AG09319 (cell line): Measurements from ENCODE around the gene KIF4A.
"Not testable (repeated sequence)": the region's sequence is repeated elsewhere in the genome, so short reads cannot be mapped to it uniquely, and the experiment has no call there.

ENCODE experiments used
- DNase-seq: peaks from one replicate; pipeline ENCODE4 v3.0.0-alpha.2; 2010; ENCODE audit warnings: low read depth; ENCODE audit errors: extremely low read depth
- CTCF ChIP-seq: IDR thresholded peaks from 2 replicates; pipeline ENCODE4 v1.5.1; 2011; ENCODE audit warnings: low read depth, mild to moderate bottlenecking, inconsistent platforms, low read length, moderate library complexity

Gene KIF4A

GRCh38 chrX:70289793-70290770 is at the start of gene KIF4A, which contains the start of gene PDZD11:
Gene KIF4A (plus strand): TSS chrX:70290104. CDS start chrX:70290459, 355 bp downstream.
Gene PDZD11 (minus strand): TSS chrX:70289927. CDS start chrX:70289341, 586 bp downstream.
- TF ChIP-seq CTCF, result no peak

GRCh38 chrX:70240751-70241150 is 49.2 kb upstream of the KIF4A start:
- no peak for TF ChIP-seq CTCF
- DNase-seq, result no peak

More at GRCh38 chrX:70289793-70290770, at the start of gene KIF4A, which contains the start of gene PDZD11:
- DNase-seq, result peak; percentile 50

- TF ChIP-seq CTCF, result no peak
- DNase-seq, result no peak
These were observed 48.4 kb upstream of the KIF4A start for GRCh38 chrX:70241501-70241900.

- DNase-seq, result not testable (repeated sequence)
These were observed 46.3 kb upstream of the KIF4A start for GRCh38 chrX:70243601-70244000.

GRCh38 chrX:70244881-70245280 is 45.0 kb upstream of the KIF4A start:
- DNase-seq, result no peak
- TF ChIP-seq CTCF, result no peak

- no peak for TF ChIP-seq CTCF
- no peak for DNase-seq
These were observed 42.7 kb upstream of the KIF4A start for GRCh38 chrX:70247252-70247651.

GRCh38 chrX:70252491-70252890 is 37.4 kb upstream of the KIF4A start:
- no peak for TF ChIP-seq CTCF
- DNase-seq, result no peak
